Activated CD8-positive, alpha-beta memory T cell treated with anti-CD3 and anti-CD28 coated beads, Interleukin-2, amount 50 U/mL, for 48 hours (primary cell): ENCODE results near the gene CNTRL.

Experiments used
- DNase-seq: peaks from one replicate; pipeline ENCODE4 v3.0.0-alpha.2; 2020

CNTRL gene

GRCh38 chr9:121182101-121182836 lies 107.5 kb downstream of the CNTRL start:
- DNase-seq = no peak

GRCh38 chr9:121182989-121183388 lies 108.2 kb downstream of the CNTRL start:
- DNase-seq = no peak

GRCh38 chr9:121183666-121184423 lies 109.1 kb downstream of the CNTRL start:
- DNase-seq = no peak

DNA sequence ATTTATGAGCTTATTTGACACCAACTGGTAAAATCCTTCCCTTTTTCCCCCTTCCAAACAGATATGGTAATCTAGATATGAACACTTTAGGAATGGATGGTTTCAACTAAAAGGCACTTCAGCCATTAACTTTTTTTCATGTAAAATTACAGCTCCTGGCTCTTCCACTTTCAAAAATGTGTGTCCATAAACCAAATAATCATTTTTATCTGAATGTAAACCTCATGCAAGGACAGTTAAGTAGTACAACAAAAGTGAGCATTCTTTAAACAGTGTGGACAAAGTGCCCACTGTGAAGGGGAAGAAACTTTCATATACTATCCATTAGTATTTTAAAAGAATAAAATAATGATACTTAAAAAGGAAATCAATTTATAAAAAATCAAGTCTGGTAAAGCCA lies 109.7 kb downstream of the CNTRL start:
- no peak for DNase-seq

DNA sequence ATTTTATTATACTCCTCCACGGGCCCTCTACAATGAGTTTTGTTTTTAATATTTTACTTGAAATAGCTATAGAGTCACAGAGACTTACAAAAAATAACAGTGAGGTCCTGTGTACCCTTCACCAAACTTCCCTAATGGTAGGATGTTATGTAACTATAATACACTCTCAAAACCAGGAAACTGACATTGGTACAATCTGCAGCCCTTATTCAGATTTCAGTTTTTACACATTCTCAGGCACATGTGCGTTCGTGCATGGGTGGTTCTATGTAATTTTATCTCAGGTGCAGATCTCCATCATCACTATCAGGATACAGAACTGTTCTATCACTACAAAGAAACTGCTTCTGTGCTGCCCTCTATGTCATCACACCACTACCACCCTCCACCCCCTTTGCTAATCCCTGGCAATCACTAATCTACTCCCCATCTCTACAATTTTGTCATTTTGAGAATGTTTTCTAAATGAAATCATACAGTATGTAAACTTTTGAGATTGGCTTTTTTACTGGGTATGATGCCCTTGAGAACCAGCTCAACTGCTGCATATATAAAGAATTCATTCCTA lies 110.5 kb downstream of the CNTRL start:
- no peak for DNase-seq

DNA sequence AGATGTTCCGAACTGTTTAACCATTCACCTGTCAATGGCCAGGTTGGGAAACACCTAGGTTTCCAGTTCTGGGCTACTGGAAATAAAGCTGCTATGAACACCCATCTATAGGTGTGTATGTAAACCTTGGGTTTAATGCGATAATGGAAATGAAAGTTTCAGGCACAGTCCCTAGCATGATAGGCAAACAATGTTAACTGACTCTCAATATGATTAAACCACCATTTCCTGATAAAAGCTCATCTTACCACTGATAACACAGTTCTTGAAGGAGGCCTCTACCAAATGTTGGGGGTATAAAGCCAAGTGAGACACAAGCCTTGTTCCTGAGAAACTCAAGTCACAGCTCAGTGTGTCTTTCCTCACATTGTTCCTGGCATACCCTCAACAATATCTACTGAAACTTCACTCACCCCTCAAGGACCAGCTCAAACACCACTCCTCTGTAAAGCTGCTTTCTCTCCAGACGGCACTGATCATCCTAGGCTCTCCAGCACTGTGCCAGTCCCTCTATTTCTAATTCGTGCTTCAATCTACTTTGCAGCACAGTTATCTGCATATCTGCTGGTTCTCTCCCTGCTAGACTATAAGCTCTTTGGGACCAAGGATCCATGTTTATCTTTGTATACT lies 111.1 kb downstream of the CNTRL start:
- DNase-seq = no peak

DNA sequence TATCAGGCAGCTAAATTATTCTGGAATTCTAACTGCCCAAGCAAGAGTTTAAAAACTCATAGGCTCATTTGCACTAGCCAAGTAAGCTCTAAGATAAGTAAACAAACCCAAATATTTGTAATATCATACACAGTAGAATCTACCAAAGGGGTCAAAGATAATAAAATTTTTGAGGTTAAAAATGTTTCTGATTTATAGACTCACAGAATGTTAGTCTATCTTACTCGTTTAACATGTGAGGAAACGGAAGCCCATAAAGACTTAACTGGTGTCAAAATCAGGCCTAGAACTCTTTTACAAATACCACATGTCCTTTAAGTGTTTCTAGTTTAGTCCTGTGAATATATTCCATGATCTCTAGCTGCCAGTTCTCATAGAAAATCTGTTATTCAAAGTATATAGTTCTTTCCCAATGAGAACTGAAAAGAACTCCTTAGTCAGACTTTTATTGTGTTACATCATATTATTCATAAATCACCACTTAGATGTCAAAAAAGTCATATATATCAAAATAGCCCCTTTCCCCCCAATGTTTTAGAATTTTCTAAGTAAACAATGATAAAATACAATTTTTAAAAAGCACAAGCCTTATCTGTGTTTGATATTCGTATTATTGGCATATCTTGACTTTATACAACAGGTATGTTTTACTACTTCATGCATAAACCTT lies 113.0 kb downstream of the CNTRL start:
- no peak for DNase-seq

- no peak for DNase-seq
Measured at GRCh38 chr9:121189006-121189405, 114.3 kb downstream of the CNTRL start.

DNA sequence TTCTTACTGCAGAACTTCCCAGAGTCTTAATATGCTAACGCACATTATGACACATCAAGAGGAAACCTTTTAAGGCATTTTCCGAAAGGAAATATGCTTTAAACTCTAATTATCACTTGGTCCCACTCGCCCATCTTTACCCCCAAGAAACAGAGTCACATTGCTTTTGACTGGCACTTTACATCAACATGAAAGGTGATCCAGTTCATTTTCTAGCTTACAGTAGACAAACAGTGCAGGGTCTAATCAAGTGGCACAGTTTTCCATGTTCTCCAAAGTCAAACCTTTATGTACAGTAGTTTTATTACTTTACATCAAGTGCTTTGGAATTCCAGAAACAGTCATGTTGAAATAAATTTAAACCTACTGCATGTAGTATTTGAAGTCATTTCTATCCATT lies 114.9 kb downstream of the CNTRL start:
- no peak for DNase-seq

- DNase-seq = no peak
Measured at GRCh38 chr9:121191235-121191634, 116.5 kb downstream of the CNTRL start.

DNA sequence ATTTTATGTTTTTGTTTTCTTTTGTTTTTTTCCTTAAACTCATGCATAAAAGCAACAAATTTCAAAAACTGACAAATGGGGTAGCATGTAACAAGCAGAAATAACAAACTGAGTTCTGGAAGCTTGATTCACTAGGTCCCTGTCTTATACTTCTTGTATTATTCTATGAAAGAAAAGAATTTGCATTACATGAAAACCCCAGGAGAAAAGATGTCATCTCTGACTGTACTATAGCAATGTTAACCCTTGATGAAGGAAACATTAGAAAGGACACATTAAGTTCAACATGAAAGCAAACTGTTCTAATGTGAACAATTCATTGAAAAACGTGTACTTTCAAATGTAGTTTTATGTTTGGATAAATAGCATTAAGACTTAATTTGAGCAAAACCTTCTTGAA lies 117.8 kb downstream of the CNTRL start:
- DNase-seq = no peak

DNA sequence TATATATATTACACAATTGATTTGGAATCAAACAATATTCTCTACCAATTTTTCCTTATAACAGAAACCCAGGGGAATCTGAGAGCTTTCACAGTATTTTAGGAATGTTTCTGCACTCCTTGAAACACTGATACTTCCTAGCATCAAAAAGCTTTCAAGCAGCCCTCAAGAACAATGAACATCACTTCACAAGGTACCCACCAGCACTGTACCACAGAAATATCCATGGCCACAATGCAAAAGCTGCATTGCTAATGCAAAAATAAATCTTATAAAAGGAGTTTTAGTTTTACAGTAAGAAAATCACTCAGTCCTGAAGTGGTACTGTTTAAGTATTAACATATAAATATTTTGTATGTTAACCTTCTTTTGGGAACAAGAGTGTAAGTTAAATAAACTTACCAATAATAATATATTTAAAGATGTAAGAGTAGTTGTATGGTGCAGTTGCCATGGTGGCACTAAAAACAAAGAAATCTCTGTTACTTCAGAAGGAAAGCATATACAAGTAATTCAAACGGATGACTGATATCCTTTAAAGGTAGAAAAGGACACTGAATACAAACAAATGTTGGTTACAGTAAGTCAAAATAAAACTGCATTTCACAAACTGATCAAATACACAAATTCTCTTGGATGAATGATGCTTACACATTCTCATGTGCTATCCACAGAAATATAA lies 118.3 kb downstream of the CNTRL start:
- DNase-seq = no peak

- DNase-seq = no peak
Measured at GRCh38 chr9:121194730-121195129, 120.0 kb downstream of the CNTRL start.

- no peak for DNase-seq
Measured at GRCh38 chr9:121196389-121196788, 121.6 kb downstream of the CNTRL start.

- DNase-seq = no peak
Measured at GRCh38 chr9:121197132-121197531, 122.4 kb downstream of the CNTRL start.

- no peak for DNase-seq
Measured at GRCh38 chr9:121198512-121199042, 123.8 kb downstream of the CNTRL start.

DNA sequence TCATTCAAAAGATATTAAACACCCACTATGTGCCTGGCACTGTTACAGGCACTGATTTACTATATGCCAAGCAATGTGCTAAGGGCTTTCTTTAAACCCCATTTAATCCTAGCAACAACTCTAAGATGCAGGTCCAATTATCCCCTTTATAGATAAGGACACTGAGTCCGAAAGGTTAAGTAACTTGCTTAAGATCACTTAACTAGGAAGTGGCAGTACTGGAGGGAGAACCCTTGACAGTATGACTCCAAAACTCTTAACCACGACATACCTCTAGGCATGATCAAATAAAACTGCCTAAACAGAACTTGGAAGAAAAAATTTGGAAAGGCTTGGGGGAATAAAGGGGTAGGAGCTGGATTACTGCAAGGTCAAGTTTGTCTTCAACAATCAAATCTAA lies 125.2 kb downstream of the CNTRL start:
- DNase-seq = no peak

DNA sequence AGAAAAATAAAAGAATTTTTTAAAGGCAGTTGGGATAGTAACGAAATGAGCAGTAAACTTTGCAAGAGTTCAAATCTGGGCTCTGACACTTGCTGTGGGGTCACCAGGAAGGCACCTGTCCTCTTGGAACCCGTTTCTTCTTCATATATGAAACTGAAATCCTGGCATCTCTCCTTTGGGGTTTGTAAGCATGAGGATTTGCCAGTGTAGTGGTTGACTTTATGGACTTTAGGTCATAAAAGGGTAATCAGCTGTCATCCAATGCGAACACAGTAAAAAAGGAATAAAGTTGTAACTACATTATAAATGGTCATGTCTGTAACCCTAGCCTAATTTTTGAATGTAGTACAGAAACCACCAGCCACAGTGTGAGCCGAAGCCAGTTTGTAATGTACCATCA lies 125.6 kb downstream of the CNTRL start:
- no peak for DNase-seq

- DNase-seq = peak; percentile 71
Measured at GRCh38 chr9:121201045-121201737, 126.4 kb downstream of the CNTRL start.

DNA sequence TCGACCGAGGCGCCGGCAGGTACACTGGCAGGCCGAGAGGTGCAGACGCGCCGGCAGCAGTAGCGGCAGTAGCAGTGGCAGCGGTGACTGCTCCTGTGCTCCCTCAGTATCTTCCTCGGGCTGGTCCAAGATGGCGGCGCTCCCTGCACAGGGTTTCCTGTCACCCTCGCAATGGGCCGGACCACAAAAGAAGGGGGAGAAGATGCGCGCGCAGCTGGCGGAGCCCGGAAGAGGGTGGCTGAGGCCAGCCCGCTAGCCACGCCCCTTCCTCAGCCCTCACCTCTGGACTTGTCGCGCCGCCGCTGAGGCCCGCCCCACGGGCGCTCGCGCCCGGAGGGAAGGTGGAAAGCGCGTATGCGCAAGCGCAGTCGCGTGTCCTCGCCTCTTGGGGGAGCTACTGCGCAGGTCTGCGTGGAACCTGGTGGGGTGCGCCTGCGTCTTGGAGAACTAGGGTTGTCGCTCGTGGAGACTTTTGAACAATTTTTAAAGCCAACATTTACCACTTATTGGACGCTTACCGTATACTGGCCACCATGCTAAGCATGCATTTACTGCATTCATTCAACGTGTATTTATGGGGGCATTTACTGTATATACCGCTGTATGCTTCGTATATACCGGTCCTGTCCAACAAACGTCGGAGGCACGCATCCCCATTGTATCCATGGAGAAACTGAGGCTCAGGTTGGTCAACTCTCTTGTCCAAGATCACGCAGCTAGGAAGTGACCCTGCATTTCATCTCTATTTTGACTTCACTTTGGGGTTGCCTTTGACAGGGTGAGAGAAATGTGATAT lies 127.2 kb downstream of the CNTRL start, which contains the start of gene RAB14:
RAB14 (minus strand) TSS at position 132 of the 796 bp plus-strand sequence. CDS start 8,457 bp downstream, outside the sequence.
- DNase-seq = peak; percentile 100

DNA sequence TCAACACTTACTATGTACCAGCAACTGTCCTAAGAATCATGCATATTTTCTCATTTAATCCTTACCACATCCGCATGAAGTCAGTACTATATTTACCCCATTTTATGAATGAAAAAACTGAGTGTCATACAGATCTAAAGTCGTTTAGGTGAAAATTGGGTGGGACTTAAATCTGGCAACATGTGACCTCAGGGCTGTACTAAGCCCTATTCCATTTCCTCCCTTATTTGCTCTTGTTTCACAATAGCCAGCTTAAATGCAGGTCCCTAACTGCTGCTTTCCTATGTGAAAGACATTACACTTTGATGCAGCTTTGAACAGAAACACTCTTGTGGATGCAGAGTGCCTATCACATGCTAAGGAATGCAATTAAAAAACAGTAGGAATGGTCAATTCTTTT lies 129.4 kb downstream of the CNTRL start:
- DNase-seq = no peak
